ENCODE data around the gene FOXP1. TPM values are rescaled to one million over a fixed set of nuclear protein-coding genes. Genes with fewer than 3 reads are reported as not detected.

The FOXP1 gene
- total and polyA plus RNA-seq, 2 of the 8 experiments (the other 6 are each of a cell fraction or from before 2014, with no cell fraction given), result 13.9 to 25.4 TPM

GRCh38 chr3:71318458-71318827 lies 265.1 kb downstream of the FOXP1 start (continued):
- TF ChIP-seq SUZ12 (IDR thresholded peaks at IDR 0.05; ENCODE audit: low read length) (no peak), RNF2 (IDR thresholded peaks at IDR 0.05; ENCODE audit: borderline replicate concordance, low read depth, low read length, missing control alignments, poor library complexity, severe bottlenecking) (no peak), RAD21 (IDR thresholded peaks at IDR 0.05 in 1 of 2, conservative IDR thresholded peaks at IDR 0.05 in 1 of 2; ENCODE audit: low read depth in 2 of 2, low read length in 2 of 2) (no peak)

Data from H1 (cell line).